ENCODE data around the gene NCAM1.

DNA sequence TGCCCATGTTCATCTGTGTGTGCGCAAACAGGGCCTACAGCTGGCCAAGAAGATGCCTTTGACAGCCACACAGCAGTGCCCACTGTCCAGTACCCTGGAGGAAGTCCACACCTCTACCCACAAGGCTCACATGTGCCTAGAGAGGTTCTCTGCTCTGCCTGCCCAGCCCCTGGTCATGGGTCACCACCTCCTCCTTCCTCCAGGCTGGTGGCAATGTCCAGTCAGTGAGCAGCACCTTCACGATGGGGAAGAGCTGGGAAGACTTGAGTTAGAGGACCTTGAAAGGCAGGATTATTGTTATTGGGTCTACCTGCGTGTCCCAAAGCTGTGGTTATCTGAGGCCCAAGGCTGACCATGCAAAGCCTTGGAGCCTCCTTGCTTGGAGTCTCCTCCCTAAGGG lies 324.8 kb downstream of the NCAM1 start:
- TF ChIP-seq ELF1 (IDR thresholded peaks at IDR 0.05; ENCODE audit: borderline replicate concordance, low read depth) (no peak), POLR2A (IDR thresholded peaks at IDR 0.05; ENCODE audit: borderline replicate concordance, extremely low read depth, insufficient read depth, insufficient read length) (no peak), RAD21 (IDR thresholded peaks at IDR 0.05; ENCODE audit: low read depth) (no peak), EZH2 (IDR thresholded peaks at IDR 0.05) (no peak), CEBPB (IDR thresholded peaks at IDR 0.05; ENCODE audit: low read depth) (no peak), SP1 (IDR thresholded peaks at IDR 0.05; ENCODE audit: low read depth) (no peak), TCF7L2 (IDR thresholded peaks at IDR 0.05; ENCODE audit: borderline replicate concordance, extremely low read depth, insufficient read depth, insufficient read length) (no peak)
- TF ChIP-seq, protein P1, sequence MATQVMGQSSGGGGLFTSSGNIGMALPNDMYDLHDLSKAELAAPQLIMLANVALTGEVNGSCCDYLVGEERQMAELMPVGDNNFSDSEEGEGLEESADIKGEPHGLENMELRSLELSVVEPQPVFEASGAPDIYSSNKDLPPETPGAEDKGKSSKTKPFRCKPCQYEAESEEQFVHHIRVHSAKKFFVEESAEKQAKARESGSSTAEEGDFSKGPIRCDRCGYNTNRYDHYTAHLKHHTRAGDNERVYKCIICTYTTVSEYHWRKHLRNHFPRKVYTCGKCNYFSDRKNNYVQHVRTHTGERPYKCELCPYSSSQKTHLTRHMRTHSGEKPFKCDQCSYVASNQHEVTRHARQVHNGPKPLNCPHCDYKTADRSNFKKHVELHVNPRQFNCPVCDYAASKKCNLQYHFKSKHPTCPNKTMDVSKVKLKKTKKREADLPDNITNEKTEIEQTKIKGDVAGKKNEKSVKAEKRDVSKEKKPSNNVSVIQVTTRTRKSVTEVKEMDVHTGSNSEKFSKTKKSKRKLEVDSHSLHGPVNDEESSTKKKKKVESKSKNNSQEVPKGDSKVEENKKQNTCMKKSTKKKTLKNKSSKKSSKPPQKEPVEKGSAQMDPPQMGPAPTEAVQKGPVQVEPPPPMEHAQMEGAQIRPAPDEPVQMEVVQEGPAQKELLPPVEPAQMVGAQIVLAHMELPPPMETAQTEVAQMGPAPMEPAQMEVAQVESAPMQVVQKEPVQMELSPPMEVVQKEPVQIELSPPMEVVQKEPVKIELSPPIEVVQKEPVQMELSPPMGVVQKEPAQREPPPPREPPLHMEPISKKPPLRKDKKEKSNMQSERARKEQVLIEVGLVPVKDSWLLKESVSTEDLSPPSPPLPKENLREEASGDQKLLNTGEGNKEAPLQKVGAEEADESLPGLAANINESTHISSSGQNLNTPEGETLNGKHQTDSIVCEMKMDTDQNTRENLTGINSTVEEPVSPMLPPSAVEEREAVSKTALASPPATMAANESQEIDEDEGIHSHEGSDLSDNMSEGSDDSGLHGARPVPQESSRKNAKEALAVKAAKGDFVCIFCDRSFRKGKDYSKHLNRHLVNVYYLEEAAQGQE (IDR thresholded peaks at IDR 0.05; ENCODE audit: low read depth): no peak
- TF ChIP-seq, protein P2, sequence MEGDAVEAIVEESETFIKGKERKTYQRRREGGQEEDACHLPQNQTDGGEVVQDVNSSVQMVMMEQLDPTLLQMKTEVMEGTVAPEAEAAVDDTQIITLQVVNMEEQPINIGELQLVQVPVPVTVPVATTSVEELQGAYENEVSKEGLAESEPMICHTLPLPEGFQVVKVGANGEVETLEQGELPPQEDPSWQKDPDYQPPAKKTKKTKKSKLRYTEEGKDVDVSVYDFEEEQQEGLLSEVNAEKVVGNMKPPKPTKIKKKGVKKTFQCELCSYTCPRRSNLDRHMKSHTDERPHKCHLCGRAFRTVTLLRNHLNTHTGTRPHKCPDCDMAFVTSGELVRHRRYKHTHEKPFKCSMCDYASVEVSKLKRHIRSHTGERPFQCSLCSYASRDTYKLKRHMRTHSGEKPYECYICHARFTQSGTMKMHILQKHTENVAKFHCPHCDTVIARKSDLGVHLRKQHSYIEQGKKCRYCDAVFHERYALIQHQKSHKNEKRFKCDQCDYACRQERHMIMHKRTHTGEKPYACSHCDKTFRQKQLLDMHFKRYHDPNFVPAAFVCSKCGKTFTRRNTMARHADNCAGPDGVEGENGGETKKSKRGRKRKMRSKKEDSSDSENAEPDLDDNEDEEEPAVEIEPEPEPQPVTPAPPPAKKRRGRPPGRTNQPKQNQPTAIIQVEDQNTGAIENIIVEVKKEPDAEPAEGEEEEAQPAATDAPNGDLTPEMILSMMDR (IDR thresholded peaks at IDR 0.05 in 2 of 3, conservative IDR thresholded peaks at IDR 0.05 in 1 of 3; ENCODE audit: borderline replicate concordance in 1 of 3, insufficient read depth in 1 of 3, low read depth in 2 of 3, low read length in 2 of 3): no peak
